ENCODE results near the gene PPP1R14C. TPM values are rescaled to one million over a fixed set of nuclear protein-coding genes. Genes with fewer than 3 reads are reported as not detected.

The PPP1R14C gene
- total RNA-seq, 1 donor from 2014 or later, result 0.98 TPM

GRCh38 chr6:150293423-150294173 lies 150.8 kb downstream of the PPP1R14C start:
- Mint-ChIP-seq H3K4me1 (ENCODE audit: low read depth) (no peaks in the 10 kb centered on the region), H3K27me3 (peaks cover 10% of the 10 kb centered on the region), H3K4me3 (ENCODE audit: low read depth) (no peak overlapping the region), H3K27ac (no peak overlapping the region), H3K9me3 (ENCODE audit: low read depth) (peaks cover 7% of the 10 kb centered on the region), H3K36me3 (ENCODE audit: insufficient read depth) (no peaks in the 10 kb centered on the region)
- no peak for DNase-seq (ENCODE audit: low spot score, unreplicated experiment)
- TF ChIP-seq CTCF (IDR thresholded peaks at IDR 0.05; ENCODE audit: unreplicated experiment), result no peak

DNA sequence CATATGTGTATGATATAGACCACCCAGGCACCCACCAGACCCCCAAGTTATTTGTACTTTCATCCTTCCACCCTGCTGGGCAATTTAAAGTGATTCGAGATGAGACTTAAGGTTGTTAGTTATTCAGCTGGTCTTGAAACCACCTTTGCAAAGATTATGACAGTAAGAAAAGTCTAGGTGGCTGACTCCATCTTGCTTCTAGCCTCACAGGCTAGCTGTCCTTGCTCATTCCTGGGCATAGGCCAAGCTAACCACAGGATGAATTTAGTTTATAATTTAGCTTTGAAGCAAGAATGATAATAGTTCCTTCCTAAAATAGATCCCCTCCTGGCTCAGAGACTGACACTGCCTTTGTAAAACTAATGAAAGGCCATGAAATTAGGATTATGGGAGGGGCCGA lies 154.0 kb downstream of the PPP1R14C start:
- Mint-ChIP-seq H3K4me3 (ENCODE audit: low read depth) (no peak overlapping the region), H3K9me3 (ENCODE audit: low read depth) (peaks cover 7% of the 10 kb centered on the region), H3K27me3 (peaks cover 2% of the 10 kb centered on the region), H3K27ac (no peak overlapping the region), H3K4me1 (ENCODE audit: low read depth) (no peaks in the 10 kb centered on the region), H3K36me3 (ENCODE audit: insufficient read depth) (no peaks in the 10 kb centered on the region)
- TF ChIP-seq CTCF (IDR thresholded peaks at IDR 0.05; ENCODE audit: unreplicated experiment), result no peak
- DNase-seq (ENCODE audit: low spot score, unreplicated experiment), result no peak

- Mint-ChIP-seq H3K4me3 (ENCODE audit: low read depth) (no peak overlapping the region), H3K27ac (no peak overlapping the region), H3K9me3 (ENCODE audit: low read depth) (peaks cover 7% of the 10 kb centered on the region), H3K27me3 (peaks cover under 1% of the 10 kb centered on the region), H3K36me3 (ENCODE audit: insufficient read depth) (no peaks in the 10 kb centered on the region), H3K4me1 (ENCODE audit: low read depth) (peaks cover 1% of the 10 kb centered on the region)
- no peak for TF ChIP-seq CTCF (IDR thresholded peaks at IDR 0.05; ENCODE audit: unreplicated experiment)
- DNase-seq (ENCODE audit: low spot score, unreplicated experiment), result no peak
Measured at GRCh38 chr6:150297327-150298029, 154.6 kb downstream of the PPP1R14C start.

GRCh38 chr6:150298030-150298380 lies 155.2 kb downstream of the PPP1R14C start:
- Mint-ChIP-seq H3K9me3 (ENCODE audit: low read depth) (peaks cover 7% of the 10 kb centered on the region), H3K4me3 (ENCODE audit: low read depth) (no peak overlapping the region), H3K4me1 (ENCODE audit: low read depth) (peaks cover 3% of the 10 kb centered on the region), H3K36me3 (ENCODE audit: insufficient read depth) (no peaks in the 10 kb centered on the region), H3K27me3 (peaks cover 3% of the 10 kb centered on the region), H3K27ac (no peak overlapping the region)
- DNase-seq (ENCODE audit: low spot score, unreplicated experiment), result no peak
- TF ChIP-seq CTCF (IDR thresholded peaks at IDR 0.05; ENCODE audit: unreplicated experiment), result no peak

DNA sequence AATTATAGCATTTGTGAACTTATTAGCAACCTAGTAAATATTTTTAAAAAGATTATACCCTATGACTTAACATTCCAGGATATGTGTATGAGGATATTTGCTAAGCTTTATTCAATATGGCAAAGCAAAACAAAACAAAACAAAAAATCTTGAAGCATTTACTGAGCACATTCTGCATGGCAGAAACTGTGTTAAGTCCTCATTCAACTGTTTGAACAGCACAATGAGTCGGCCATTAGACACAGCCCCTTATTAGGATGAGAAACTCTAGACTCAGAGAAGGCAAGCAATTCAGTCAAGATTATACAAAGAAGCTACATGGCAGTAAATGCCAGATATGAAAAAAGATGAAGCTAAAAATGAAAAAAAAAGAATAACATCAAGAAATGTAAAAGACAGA lies 155.8 kb downstream of the PPP1R14C start:
- Mint-ChIP-seq H3K4me1 (ENCODE audit: low read depth) (peaks cover 3% of the 10 kb centered on the region), H3K27me3 (peaks cover 3% of the 10 kb centered on the region), H3K27ac (no peak overlapping the region), H3K36me3 (ENCODE audit: insufficient read depth) (no peaks in the 10 kb centered on the region), H3K9me3 (ENCODE audit: low read depth) (peaks cover 7% of the 10 kb centered on the region), H3K4me3 (ENCODE audit: low read depth) (no peak overlapping the region)
- TF ChIP-seq CTCF (IDR thresholded peaks at IDR 0.05; ENCODE audit: unreplicated experiment), result no peak
- no peak for DNase-seq (ENCODE audit: low spot score, unreplicated experiment)

Other genes starting within 250 kb of the PPP1R14C start
- gene RAET1E, start 244.9 kb upstream of the PPP1R14C start, total RNA-seq, result not detected in 2 replicates
- gene RAET1G, start 219.9 kb upstream of the PPP1R14C start, total RNA-seq, result not detected in 2 replicates
- gene ULBP2, start 201.0 kb upstream of the PPP1R14C start, total RNA-seq, result not detected in 2 replicates
- gene ULBP1, start 179.1 kb upstream of the PPP1R14C start, total RNA-seq, result 0.60 and 0.64 TPM in 2 replicates
- not detected in 2 replicates for gene RAET1L, start 117.5 kb upstream of the PPP1R14C start, total RNA-seq
- gene ULBP3, start 73.9 kb upstream of the PPP1R14C start, total RNA-seq, result 16.2 TPM in 2 replicates
- 0.22 and 0.38 TPM in 2 replicates for gene IYD, start 226.0 kb downstream of the PPP1R14C start, total RNA-seq